ENCODE measurements around the gene GAREM1.
A peak's percentile ranks its signal among the peaks of the same experiment; 100 is the strongest.
"Not testable (repeated sequence)": the region's sequence is repeated elsewhere in the genome, so short reads cannot be mapped to it uniquely, and the experiment has no call there.

The GAREM1 gene

GRCh38 chr18:32326450-32327308 is 144.0 kb downstream of the GAREM1 start:
- DNase-seq (ENCODE audit: low spot score), result no peak

GRCh38 chr18:32324181-32324580 is 146.5 kb downstream of the GAREM1 start:
- DNase-seq (ENCODE audit: low spot score), result no peak

GRCh38 chr18:32321826-32322225 is 148.9 kb downstream of the GAREM1 start:
- no peak for DNase-seq (ENCODE audit: low spot score)

- no peak for DNase-seq (ENCODE audit: low spot score)
Measured at GRCh38 chr18:32319084-32319483, 151.6 kb downstream of the GAREM1 start.

GRCh38 chr18:32318581-32318980 is 152.1 kb downstream of the GAREM1 start:
- no peak for DNase-seq (ENCODE audit: low spot score)

- no peak for DNase-seq (ENCODE audit: low spot score)
Measured at GRCh38 chr18:32317651-32318050, 153.0 kb downstream of the GAREM1 start.

GRCh38 chr18:32315881-32316280 is 154.8 kb downstream of the GAREM1 start:
- no peak for DNase-seq (ENCODE audit: low spot score)

GRCh38 chr18:32310774-32311173 is 159.9 kb downstream of the GAREM1 start:
- DNase-seq (ENCODE audit: low spot score), result no peak

GRCh38 chr18:32310101-32310500 is 160.6 kb downstream of the GAREM1 start:
- DNase-seq (ENCODE audit: low spot score), result no peak

GRCh38 chr18:32308493-32309120 is 162.1 kb downstream of the GAREM1 start:
- DNase-seq (ENCODE audit: low spot score), result no peak

GRCh38 chr18:32303400-32303799 is 167.3 kb downstream of the GAREM1 start:
- DNase-seq (ENCODE audit: low spot score), result no peak

GRCh38 chr18:32302806-32303205 is 167.9 kb downstream of the GAREM1 start:
- DNase-seq (ENCODE audit: low spot score), result no peak

GRCh38 chr18:32301976-32302743 is 168.5 kb downstream of the GAREM1 start:
- peak; percentile 48 for DNase-seq (ENCODE audit: low spot score)

- DNase-seq (ENCODE audit: low spot score), result no peak
Measured at GRCh38 chr18:32301361-32301760, 169.3 kb downstream of the GAREM1 start.

- no peak for DNase-seq (ENCODE audit: low spot score)
Measured at GRCh38 chr18:32300914-32301313, 169.8 kb downstream of the GAREM1 start.

- DNase-seq (ENCODE audit: low spot score), result no peak
Measured at GRCh38 chr18:32299484-32299883, 171.2 kb downstream of the GAREM1 start.

GRCh38 chr18:32298171-32298667 is 172.5 kb downstream of the GAREM1 start:
- DNase-seq (ENCODE audit: low spot score), result no peak

- DNase-seq (ENCODE audit: low spot score), result no peak
Measured at GRCh38 chr18:32297579-32298170, 173.0 kb downstream of the GAREM1 start.

- DNase-seq (ENCODE audit: low spot score), result no peak
Measured at GRCh38 chr18:32296851-32297250, 173.8 kb downstream of the GAREM1 start.

- no peak for DNase-seq (ENCODE audit: low spot score)
Measured at GRCh38 chr18:32295604-32296003, 175.1 kb downstream of the GAREM1 start.

GRCh38 chr18:32293107-32293506 is 177.6 kb downstream of the GAREM1 start:
- no peak for DNase-seq (ENCODE audit: low spot score)

GRCh38 chr18:32291623-32292022 is 179.1 kb downstream of the GAREM1 start:
- not testable (repeated sequence) for DNase-seq (ENCODE audit: low spot score)
